ENCODE measurements around the gene COA5.

Gene COA5

GRCh38 chr2:98550165-98550564 is 58.1 kb downstream of the COA5 start:
- TF ChIP-seq CTCF (IDR thresholded peaks at IDR 0.05) (no peak), ZFX (IDR thresholded peaks at IDR 0.05; ENCODE audit: borderline replicate concordance) (no peak)
- no peak overlapping the region for H3K27ac ChIP-seq

Data from 22Rv1 (cell line).